Measurements from ENCODE around the gene SLC37A4. TPM values are rescaled to one million over a fixed set of nuclear protein-coding genes. Genes with fewer than 3 reads are reported as not detected.

Gene SLC37A4
- total and polyA plus RNA-seq, 2 donors (not counting 3 experiments of a cell fraction or from before 2014, with no cell fraction given) = 21.5 to 36.5 TPM

GRCh38 chr11:119067371-119068222 lies 36.9 kb upstream of the SLC37A4 start, which contains the start of gene VPS11:
TSS of gene VPS11 (plus strand) at chr11:119067818. CDS start at chr11:119067824, 6 bp downstream.
- DNase-seq (ENCODE audit: low read depth, low spot score) (peak; percentile 95), FAIRE-seq (peak; percentile 95)
- Histone ChIP-seq H2AFZ (ENCODE audit: low read depth, low read length) (peak within 1 kb of the TSS; percentile 89), H3K9me1 (replicated peaks; ENCODE audit: control insufficient read depth, extremely low read depth, insufficient read depth, low read length) (no peaks in the 10 kb centered on the region), H3K4me2 (ENCODE audit: insufficient read depth, low read length) (peak within 1 kb of the TSS; percentile 88), H4K20me1 (replicated peaks; ENCODE audit: control insufficient read depth, extremely low read depth, insufficient read depth, low read length) (no peaks in the 10 kb centered on the region), H3K27me3 (ENCODE audit: control insufficient read depth in 2 of 2, insufficient read depth in 2 of 2, low read length in 2 of 2) (no peaks in the 10 kb centered on the region), H3K4me1 (ENCODE audit: control insufficient read depth, extremely low read depth, insufficient read depth, low read length) (peaks cover 3% of the 10 kb centered on the region), H3K36me3 (ENCODE audit: control insufficient read depth in 2 of 2, extremely low read depth in 1 of 2, insufficient read depth in 2 of 2, low read length in 2 of 2) (peaks cover 4 to 8% of the 10 kb centered on the region in 2 experiments), H3K4me3 (replicated peaks in 1 of 3; ENCODE audit: insufficient read depth in 1 of 3, low read depth in 1 of 3, low read length in 3 of 3) (peak within 1 kb of the TSS; percentile 56 to 97 (median 64)), H3K9me3 (replicated peaks; ENCODE audit: control insufficient read depth, insufficient read depth, low read length) (no peaks in the 10 kb centered on the region), H3K27ac (ENCODE audit: insufficient read depth, low read depth, low read length) (peak within 1 kb of the TSS; percentile 45), H3K79me2 (ENCODE audit: control insufficient read depth, insufficient read depth, low read length) (peaks cover 14% of the 10 kb centered on the region), H3K9ac (replicated peaks; ENCODE audit: extremely low read depth, insufficient read depth, low read length) (peak within 1 kb of the TSS; percentile 89)
- ChIA-PET POLR2A (interaction anchor here (0.7 to 2.0 kb wide), 5 partner anchors 10 to 34 kb away, joined by 3 to 13 read pairs (median 7); partner anchors contain the start of genes DPAGT1, HMBS and HYOU1), CTCF (interaction anchor here (0.8 to 2.4 kb wide), 15 partner anchors 9 to 289 kb away, joined by 3 to 29 read pairs (median 6); partner anchors contain the start of genes DPAGT1, HMBS, HYOU1 and NHERF4)
- BruUV-seq (replicated peaks) = TSS peak; percentile 78
- dilution Hi-C loops (cut with MboI; ENCODE audit: extremely low pct_ligation_motif_present, low sequenced_read_pairs) = no loop called here
- TF ChIP-seq, protein P1, sequence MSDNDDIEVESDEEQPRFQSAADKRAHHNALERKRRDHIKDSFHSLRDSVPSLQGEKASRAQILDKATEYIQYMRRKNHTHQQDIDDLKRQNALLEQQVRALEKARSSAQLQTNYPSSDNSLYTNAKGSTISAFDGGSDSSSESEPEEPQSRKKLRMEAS (IDR thresholded peaks at IDR 0.05; ENCODE audit: insufficient read depth, insufficient read length) = peak; percentile 97
- TF ChIP-seq CTCF (IDR thresholded peaks at IDR 0.05; ENCODE audit: extremely low read depth in 1 of 2, insufficient read depth in 1 of 2, low read depth in 1 of 2, low read length in 2 of 2) (no peak), POLR2A (IDR thresholded peaks at IDR 0.05; ENCODE audit: low read depth, low read length) (peak; percentile 91), POLR2AphosphoS5 (IDR thresholded peaks at IDR 0.05; ENCODE audit: insufficient read depth, low read depth, low read length) (peak; percentile 94)
- intact Hi-C loops (cut with micrococcal nuclease) = loop anchor here (1.0 to 5.0 kb wide), 5 partner anchors 10 to 250 kb away; partner anchors contain the start of genes DPAGT1, HMBS, HYOU1 and MCAM

Measured in endothelial cell of umbilical vein (primary cell).